Skeletal muscle cell (primary cell): ENCODE measurements around the gene NACA.

Experiments
- DNase-seq: peaks from one replicate; pipeline ENCODE4 v3.0.0-alpha.2; 2010; ENCODE audit warnings: low read depth
- H3K4me3 ChIP-seq: 2 replicates; pipeline ENCODE4 v1.5.1; 2011; ENCODE audit warnings: low read depth, mild to moderate bottlenecking, control low read depth, low read length, moderate library complexity

Gene NACA

GRCh38 chr12:56699020-56699661, 26.0 kb downstream of the NACA start:
- H3K4me3 ChIP-seq = no peak overlapping the region
- DNase-seq = no peak

GRCh38 chr12:56695327-56696101, 29.6 kb downstream of the NACA start:
- peak; percentile 14 for DNase-seq
- no peak overlapping the region for H3K4me3 ChIP-seq

GRCh38 chr12:56694161-56694560, 30.9 kb downstream of the NACA start:
- H3K4me3 ChIP-seq = no peak overlapping the region
- no peak for DNase-seq

GRCh38 chr12:56688846-56689109, 36.3 kb downstream of the NACA start:
- H3K4me3 ChIP-seq = peak overlapping the region; percentile 70
- DNase-seq = no peak

- DNase-seq = peak; percentile 92
- H3K4me3 ChIP-seq = peak within 1 kb of the TSS; percentile 88
Measured at GRCh38 chr12:56688129-56688845, 36.8 kb downstream of the NACA start, which contains the start of gene PTGES3. PTGES3 (minus strand) TSS chr12:56688284; CDS start chr12:56687999, 285 bp downstream.

GRCh38 chr12:56687223-56688128, 37.6 kb downstream of the NACA start:
- no peak for DNase-seq

GRCh38 chr12:56684745-56685359, 40.2 kb downstream of the NACA start:
- H3K4me3 ChIP-seq = peak overlapping the region; percentile 14
- no peak for DNase-seq

More at GRCh38 chr12:56687223-56688128, 37.6 kb downstream of the NACA start:
- peak overlapping the region; percentile 88 for H3K4me3 ChIP-seq

GRCh38 chr12:56682323-56682722, 42.8 kb downstream of the NACA start:
- no peak for DNase-seq

GRCh38 chr12:56679883-56680575, 45.1 kb downstream of the NACA start:
- DNase-seq = no peak
- no peak overlapping the region for H3K4me3 ChIP-seq

More at GRCh38 chr12:56682323-56682722, 42.8 kb downstream of the NACA start:
- no peak overlapping the region for H3K4me3 ChIP-seq

GRCh38 chr12:56678852-56679251, 46.2 kb downstream of the NACA start:
- DNase-seq = no peak
- no peak overlapping the region for H3K4me3 ChIP-seq

GRCh38 chr12:56677680-56678079, 47.4 kb downstream of the NACA start:
- DNase-seq = no peak
- H3K4me3 ChIP-seq = no peak overlapping the region

GRCh38 chr12:56676851-56677580, 48.1 kb downstream of the NACA start:
- H3K4me3 ChIP-seq = no peak overlapping the region
- no peak for DNase-seq

GRCh38 chr12:56671608-56672007, 53.5 kb downstream of the NACA start:
- no peak overlapping the region for H3K4me3 ChIP-seq
- DNase-seq = no peak

- DNase-seq = no peak
- H3K4me3 ChIP-seq = no peak overlapping the region
Measured at GRCh38 chr12:56670836-56671235, 54.3 kb downstream of the NACA start.

GRCh38 chr12:56668197-56668457, 57.0 kb downstream of the NACA start:
- no peak for DNase-seq
- H3K4me3 ChIP-seq = no peak overlapping the region
